Activated CD4-positive, alpha-beta T cell treated with anti-CD3 and anti-CD28 coated beads, Interleukin-2, amount 50 U/mL, for 1 hour (primary cell): ENCODE measurements around the gene PLAAT5.

ENCODE experiments used
- DNase-seq: peaks from one replicate; pipeline ENCODE4 v3.0.0-alpha.2; 2020

The PLAAT5 gene

GRCh38 chr11:63511048-63511748 is 20.2 kb upstream of the PLAAT5 start:
- DNase-seq = no peak

DNA sequence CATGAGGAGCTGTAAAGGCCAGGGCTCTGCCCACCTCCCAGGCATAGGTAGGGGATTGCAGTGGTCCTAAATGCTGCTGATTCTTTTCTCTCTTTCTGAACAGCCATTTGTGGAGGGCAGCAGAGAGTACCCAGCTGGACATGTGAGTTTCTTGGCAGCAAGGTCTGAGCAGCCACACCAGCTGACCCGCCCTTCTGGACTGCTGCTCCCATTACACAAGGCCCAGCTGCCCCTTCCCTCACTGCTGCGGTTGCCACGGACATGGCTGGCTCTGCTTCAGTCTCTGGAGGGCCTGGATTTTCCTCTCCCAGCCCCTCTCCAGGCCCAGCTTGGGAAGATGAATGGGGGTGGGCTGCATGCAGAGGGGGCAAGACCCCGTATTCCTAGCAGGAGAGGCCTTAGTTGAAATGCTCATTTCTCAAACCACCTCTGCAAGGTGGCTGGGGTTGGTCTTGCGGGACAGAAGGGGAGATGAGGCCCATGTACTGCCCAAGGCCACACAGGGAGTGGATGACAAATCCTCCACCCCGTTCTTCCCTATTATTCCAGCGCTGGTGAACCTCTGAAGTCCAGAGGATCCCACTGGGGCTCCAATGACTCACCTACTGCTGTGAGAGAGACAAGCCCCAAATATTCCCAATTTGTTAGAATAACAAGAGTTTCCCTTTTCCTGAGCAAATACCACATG is 19.5 kb upstream of the PLAAT5 start:
- DNase-seq = no peak

- no peak for DNase-seq
Measured at GRCh38 chr11:63508745-63509144, 17.8 kb upstream of the PLAAT5 start.

GRCh38 chr11:63508009-63508408 is 17.0 kb upstream of the PLAAT5 start:
- no peak for DNase-seq

DNA sequence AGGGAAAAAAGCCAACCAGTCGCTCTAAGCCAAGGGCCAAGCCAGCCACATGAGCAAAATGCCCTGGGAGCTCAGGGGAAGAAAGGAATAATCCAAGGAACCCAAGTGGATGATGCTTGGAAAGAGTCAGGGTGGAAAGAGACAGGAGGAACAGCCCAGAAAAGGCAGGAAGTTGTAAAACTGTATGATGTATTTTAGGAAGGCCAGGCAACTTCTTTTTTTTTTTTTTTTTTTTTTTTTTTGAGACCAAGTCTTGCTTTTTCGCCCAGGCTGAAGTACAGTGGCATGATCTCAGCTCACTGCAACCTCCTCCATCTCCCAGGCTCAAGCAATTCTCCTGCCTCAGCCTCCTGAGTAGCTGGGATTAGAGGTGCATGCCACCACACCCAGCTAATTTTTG is 16.5 kb upstream of the PLAAT5 start:
- no peak for DNase-seq

DNA sequence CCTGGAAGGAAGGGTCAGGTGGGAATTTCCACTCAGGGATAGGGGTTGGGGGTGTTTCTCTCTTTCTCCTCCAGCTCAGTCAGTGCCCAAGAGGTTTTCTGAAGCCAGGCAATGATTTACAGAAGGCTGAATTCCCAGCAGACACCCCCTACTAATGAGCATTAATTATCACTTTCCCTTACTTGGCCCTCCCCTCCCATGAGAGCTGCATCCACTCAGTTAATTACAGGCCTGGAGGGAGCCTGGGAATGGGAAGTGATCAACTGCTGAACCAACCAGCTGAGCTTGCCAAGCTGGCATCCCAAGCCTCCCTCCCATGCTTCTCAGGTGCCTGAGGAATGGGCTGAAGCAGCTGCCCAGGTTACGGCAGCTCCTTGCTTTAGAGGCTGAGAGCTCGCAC is 15.9 kb upstream of the PLAAT5 start:
- DNase-seq = no peak

DNA sequence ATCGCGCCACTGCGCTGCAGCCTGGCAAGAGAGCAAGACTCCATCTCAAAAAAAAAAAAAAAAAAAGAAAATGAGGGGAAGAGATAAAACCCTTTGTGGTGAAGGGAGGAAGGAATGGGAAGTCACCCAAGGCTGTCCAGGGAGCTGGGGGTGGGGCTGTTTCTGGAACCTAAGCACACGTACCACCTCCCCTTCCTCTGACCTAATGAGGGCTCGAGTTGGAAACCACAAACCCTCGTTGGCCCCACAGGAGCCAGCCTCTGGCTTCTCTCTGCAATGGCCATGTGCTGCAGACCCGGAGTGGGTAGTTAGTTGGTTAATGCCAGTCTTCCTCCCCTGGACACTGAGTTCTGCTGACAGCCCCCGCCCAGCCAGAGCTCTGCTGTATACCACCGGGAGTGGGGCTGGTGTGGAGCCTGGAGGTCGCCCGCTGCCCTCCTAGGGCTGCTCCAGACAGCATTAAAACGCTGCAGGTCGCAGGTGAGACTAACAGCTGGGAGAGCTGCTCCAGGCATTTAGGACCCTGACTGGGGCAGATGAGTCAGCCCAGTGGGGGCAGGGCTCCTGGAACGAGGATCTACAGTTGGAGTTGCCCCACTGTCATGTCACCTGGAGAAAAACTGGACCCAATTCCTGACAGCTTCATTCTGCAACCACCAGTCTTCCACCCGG is 15.0 kb upstream of the PLAAT5 start, which contains the start of gene LGALS12:
Gene LGALS12 (plus strand): TSS at position 228 of the 672 bp plus-strand sequence. CDS start 375 bp downstream, at position 603.
- no peak for DNase-seq

DNA sequence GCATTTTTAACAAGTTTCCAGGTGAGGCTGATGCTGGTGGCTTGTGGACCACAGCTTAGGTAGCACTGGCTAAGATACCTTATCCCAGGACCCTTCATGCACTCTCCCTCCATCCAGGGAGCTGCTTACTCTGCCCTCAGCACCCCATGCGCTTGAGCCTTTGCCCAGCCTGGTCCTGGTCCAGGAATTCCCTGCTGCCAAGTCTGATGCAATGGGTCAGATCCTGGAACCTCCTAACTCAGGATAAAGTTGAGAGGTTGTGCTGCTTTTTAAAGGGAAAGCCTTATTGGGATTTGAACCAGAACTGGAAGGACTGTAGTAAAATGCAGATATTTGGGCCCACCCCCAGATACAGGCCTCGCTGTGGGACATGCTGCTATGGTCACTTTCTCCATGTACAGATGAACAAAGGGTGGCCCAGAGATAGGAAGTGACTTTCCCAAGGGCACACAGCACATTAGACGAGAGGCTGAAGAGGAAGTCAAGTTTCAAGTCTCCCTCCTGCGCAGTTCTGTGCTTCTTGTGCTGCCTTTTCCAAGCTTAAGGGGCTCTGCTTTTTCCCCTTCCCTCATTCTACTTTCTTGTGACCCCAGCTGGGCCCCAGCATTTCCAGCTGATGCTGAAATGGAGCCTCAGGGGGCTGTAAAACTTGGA is 14.1 kb upstream of the PLAAT5 start:
- DNase-seq = no peak

DNA sequence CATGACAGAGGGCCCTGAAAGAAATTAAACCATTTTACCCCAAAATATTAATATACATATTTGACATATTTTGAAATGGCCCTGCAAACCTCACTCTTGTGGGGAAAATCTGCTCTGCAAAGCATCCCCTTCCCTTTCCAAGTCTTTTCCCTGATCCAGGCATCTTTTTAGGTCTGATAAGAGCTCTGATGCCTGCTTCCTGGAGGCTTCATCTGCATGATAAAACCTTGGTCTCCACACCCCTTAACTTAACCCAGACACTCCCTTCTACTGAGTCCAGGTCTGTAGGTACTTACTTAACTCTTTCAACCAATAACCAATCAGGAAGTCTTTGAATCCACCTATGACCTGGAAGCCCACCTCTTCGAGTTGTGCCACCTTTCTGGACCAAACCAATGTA is 13.1 kb upstream of the PLAAT5 start:
- no peak for DNase-seq

GRCh38 chr11:63503492-63503891 is 12.5 kb upstream of the PLAAT5 start:
- DNase-seq = no peak

GRCh38 chr11:63502252-63502820 is 11.4 kb upstream of the PLAAT5 start:
- DNase-seq = no peak

GRCh38 chr11:63501236-63501635 is 10.3 kb upstream of the PLAAT5 start:
- DNase-seq = no peak

- DNase-seq = no peak
Measured at GRCh38 chr11:63499874-63500273, 8.9 kb upstream of the PLAAT5 start.

GRCh38 chr11:63494975-63495374 is 4.0 kb upstream of the PLAAT5 start:
- DNase-seq = no peak

GRCh38 chr11:63493127-63493526 is 2.2 kb upstream of the PLAAT5 start:
- DNase-seq = no peak

- DNase-seq = no peak
Measured at GRCh38 chr11:63492441-63492840, 1.5 kb upstream of the PLAAT5 start.

- DNase-seq = no peak
Measured at GRCh38 chr11:63491636-63492372, 837 bp upstream of the PLAAT5 start.

GRCh38 chr11:63491240-63491587 is 247 bp upstream of the PLAAT5 start:
- DNase-seq = no peak

DNA sequence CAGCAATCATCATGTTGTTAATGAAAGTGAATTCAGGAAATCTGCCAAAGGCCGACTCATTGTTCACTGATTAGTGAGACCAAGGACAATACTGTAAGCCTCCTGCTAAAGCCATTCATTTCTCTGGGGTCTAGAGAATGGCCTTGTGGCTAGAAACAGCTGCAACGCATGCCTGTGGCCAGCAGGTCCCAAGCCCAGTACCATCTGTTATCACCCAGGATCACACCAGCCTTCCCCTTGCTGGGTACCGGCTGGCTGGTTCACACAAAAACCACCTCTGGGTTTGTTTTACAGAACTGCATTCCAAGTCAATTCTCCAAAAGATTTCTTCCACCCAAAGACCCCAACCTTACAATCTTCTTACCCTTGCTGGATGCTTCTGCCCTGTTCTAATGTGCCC is 1.1 kb downstream of the PLAAT5 start:
- DNase-seq = no peak

- no peak for DNase-seq
Measured at GRCh38 chr11:63488789-63489188, 2.2 kb downstream of the PLAAT5 start.

DNA sequence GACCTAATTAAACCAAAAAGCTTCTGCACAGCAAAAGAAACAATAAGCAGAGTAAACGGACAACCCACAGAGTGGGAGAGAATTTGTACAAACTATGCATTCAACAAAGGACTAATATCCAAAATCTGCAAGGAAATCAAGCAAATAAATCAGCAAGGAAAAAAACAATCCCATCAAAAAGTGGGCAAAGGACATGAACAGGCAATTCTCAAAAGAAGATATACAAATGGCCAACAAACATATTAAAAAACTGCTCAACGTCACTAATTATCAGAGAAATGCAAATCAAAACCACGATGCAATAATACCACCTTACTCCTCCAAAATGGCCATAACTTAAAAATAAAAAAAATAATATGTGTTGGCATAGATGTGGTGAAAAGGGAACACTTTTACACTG is 5.2 kb downstream of the PLAAT5 start:
- DNase-seq = no peak

DNA sequence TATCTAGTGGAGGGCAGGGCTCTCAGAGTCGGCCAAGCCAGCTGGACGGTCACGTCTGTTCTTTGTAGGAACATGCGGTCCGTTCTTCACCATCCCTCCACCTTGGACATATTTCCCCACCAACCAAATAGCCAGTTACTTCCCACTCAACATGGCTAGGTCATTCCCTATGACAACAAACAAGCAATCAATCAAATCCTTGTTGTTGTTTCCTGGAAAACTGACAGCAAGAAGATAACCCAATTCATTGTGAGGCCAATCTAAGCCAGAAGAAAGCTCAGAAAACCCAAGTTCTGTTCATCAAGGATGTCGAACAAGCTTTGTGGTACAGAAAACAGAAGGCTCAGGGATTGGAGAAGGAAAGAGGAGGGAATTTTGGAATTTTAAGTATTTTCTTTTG is 10.9 kb downstream of the PLAAT5 start:
- no peak for DNase-seq

- DNase-seq = peak; percentile 43
Measured at GRCh38 chr11:63478896-63479295, 12.1 kb downstream of the PLAAT5 start.
